Measurements from ENCODE around the gene IL3. TPM values are rescaled to one million over a fixed set of nuclear protein-coding genes. Genes with fewer than 3 reads are reported as not detected.

The IL3 gene
- total and polyA plus RNA-seq, 2 donors (not counting 1 experiment from before 2014, with no cell fraction given) = not detected

DNA sequence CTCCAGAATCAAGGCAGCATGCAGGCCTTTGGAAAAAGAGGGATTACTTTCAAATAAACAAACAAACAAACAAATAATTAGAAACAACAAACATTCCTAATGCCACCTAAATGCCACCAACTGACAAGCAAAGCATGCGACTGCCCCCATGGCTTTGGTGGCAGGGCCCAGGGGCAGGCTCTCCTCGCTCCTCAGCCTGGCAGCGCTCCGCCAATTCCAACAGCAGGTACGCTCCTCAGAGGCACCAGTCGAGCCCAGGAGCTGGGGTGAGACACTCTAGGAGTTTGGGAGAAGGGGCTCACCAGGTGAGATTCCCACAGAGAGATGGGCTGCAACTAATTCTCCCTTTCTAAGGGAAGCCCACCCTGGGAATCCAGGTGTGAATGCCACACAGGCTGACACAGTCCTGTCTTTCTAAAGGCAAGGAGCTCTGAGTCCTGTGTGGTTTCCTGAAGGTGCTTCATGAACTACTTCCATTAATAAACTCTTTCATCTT lies 41.0 kb downstream of the IL3 start:
- POLR2A ChIA-PET = no interaction called here
- no peaks in the 10 kb centered on the region for H3K9me3 ChIP-seq (ENCODE audit: control extremely low read depth in 1 of 3, control insufficient read depth in 2 of 3, insufficient read depth in 1 of 3, low read length in 2 of 3)
- CTCF ChIA-PET = interaction anchor here (1.1 kb wide), 1 partner anchor 88 kb away, joined by 3 read pairs; no protein-coding TSS in a partner anchor
- H4K20me1 ChIP-seq (ENCODE audit: control insufficient read depth, insufficient read depth, low read length, poor library complexity, severe bottlenecking) = no peaks in the 10 kb centered on the region
- H3K27ac Mint-ChIP-seq = no peak overlapping the region
- no peak for TF ChIP-seq EZH2 (IDR thresholded peaks at IDR 0.05; ENCODE audit: borderline replicate concordance, insufficient read depth, low read depth, low read length, poor library complexity, severe bottlenecking)
- TF ChIP-seq, protein P1, sequence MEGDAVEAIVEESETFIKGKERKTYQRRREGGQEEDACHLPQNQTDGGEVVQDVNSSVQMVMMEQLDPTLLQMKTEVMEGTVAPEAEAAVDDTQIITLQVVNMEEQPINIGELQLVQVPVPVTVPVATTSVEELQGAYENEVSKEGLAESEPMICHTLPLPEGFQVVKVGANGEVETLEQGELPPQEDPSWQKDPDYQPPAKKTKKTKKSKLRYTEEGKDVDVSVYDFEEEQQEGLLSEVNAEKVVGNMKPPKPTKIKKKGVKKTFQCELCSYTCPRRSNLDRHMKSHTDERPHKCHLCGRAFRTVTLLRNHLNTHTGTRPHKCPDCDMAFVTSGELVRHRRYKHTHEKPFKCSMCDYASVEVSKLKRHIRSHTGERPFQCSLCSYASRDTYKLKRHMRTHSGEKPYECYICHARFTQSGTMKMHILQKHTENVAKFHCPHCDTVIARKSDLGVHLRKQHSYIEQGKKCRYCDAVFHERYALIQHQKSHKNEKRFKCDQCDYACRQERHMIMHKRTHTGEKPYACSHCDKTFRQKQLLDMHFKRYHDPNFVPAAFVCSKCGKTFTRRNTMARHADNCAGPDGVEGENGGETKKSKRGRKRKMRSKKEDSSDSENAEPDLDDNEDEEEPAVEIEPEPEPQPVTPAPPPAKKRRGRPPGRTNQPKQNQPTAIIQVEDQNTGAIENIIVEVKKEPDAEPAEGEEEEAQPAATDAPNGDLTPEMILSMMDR (IDR thresholded peaks at IDR 0.05) = no peak
- H3K9me3 Mint-ChIP-seq (ENCODE audit: insufficient read depth) = no peaks in the 10 kb centered on the region
- ATAC-seq (ENCODE audit: low read depth) (no peak), DNase-seq (no peak)
- intact Hi-C loops (cut with micrococcal nuclease) = no loop called here
- H3K4me2 ChIP-seq (replicated peaks; ENCODE audit: low read depth, low read length, poor library complexity, severe bottlenecking) = peak overlapping the region; percentile 46
- H3K36me3 ChIP-seq (replicated peaks in 1 of 2; ENCODE audit: control extremely low read depth in 1 of 2, control insufficient read depth in 1 of 2, extremely low read depth in 1 of 2, insufficient read depth in 2 of 2, low read length in 1 of 2) = no peaks in the 10 kb centered on the region
- no peak overlapping the region for H3K4me3 ChIP-seq (ENCODE audit: control extremely low read depth in 1 of 5, extremely low read depth in 1 of 5, insufficient read depth in 1 of 5, low read depth in 2 of 5, low read length in 4 of 5)
- no peak overlapping the region for H3K9ac ChIP-seq (ENCODE audit: low read length)
- H3K4me1 ChIP-seq (ENCODE audit: control insufficient read depth in 2 of 2, insufficient read depth in 2 of 2, low read length in 2 of 2) = peaks cover 58 to 61% of the 10 kb centered on the region in 2 donors
- peaks cover 70% of the 10 kb centered on the region for H3K4me1 Mint-ChIP-seq
- H3K27ac ChIP-seq (ENCODE audit: low read length in 2 of 2) = peak overlapping the region in 1 of 2 donors; percentile 50
- peak overlapping the region; percentile 59 for H3K4me3 Mint-ChIP-seq
- H3K27me3 Mint-ChIP-seq = no peaks in the 10 kb centered on the region
- peak overlapping the region; percentile 0 for H2AFZ ChIP-seq (ENCODE audit: insufficient read depth, low read depth, low read length, poor library complexity, severe bottlenecking)
- 94% methylated on average over 5 of the region's 6 CpGs for WGBS (ENCODE audit: insufficient coverage)
- H3K79me2 ChIP-seq (ENCODE audit: control insufficient read depth, insufficient read depth, low read length) = no peaks in the 10 kb centered on the region
- no peaks in the 10 kb centered on the region for H3K27me3 ChIP-seq (replicated peaks in 1 of 4; ENCODE audit: control extremely low read depth in 1 of 4, control insufficient read depth in 3 of 4, insufficient read depth in 4 of 4, low read length in 3 of 4)

DNA sequence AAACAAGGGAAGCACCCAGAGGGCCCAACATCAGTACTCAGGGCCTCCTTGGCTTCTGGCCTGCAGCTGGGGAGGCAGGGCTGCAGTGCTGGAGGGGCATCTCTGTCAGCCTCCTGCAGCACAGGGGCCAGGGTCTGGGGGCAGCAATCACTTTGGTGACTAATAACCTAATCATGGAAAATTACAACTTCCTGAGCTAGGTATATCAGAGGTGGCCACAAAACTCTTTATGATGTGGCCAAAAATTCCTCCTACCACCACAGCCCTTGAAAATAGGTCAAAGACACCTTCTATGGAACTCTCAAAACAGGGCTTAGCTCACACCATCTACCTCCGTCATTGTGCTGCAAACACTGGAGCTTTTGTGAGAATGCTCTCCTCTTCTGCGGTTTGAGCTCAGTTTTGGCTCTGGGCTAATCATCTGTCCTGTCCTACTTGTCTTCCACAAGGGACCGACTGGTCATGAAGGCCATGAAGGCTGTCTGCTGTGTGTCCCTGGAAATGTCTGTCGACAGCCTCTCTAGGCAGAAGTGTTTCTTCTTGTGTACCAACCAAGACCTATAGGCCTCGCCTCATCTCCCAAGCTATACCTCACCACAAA lies 41.7 kb downstream of the IL3 start:
- Histone ChIP-seq H4K20me1 (ENCODE audit: control insufficient read depth, insufficient read depth, low read length, poor library complexity, severe bottlenecking) (no peaks in the 10 kb centered on the region), H3K4me3 (ENCODE audit: control extremely low read depth in 1 of 5, extremely low read depth in 1 of 5, insufficient read depth in 1 of 5, low read depth in 2 of 5, low read length in 4 of 5) (no peak overlapping the region), H3K9ac (ENCODE audit: low read length) (no peak overlapping the region), H2AFZ (ENCODE audit: insufficient read depth, low read depth, low read length, poor library complexity, severe bottlenecking) (no peak overlapping the region), H3K9me3 (ENCODE audit: control extremely low read depth in 1 of 3, control insufficient read depth in 2 of 3, insufficient read depth in 1 of 3, low read length in 2 of 3) (no peaks in the 10 kb centered on the region), H3K79me2 (ENCODE audit: control insufficient read depth, insufficient read depth, low read length) (no peaks in the 10 kb centered on the region), H3K4me2 (replicated peaks; ENCODE audit: low read depth, low read length, poor library complexity, severe bottlenecking) (peak overlapping the region; percentile 74), H3K27ac (ENCODE audit: low read length in 2 of 2) (peak overlapping the region in 1 of 2 donors; percentile 60), H3K36me3 (replicated peaks in 1 of 2; ENCODE audit: control extremely low read depth in 1 of 2, control insufficient read depth in 1 of 2, extremely low read depth in 1 of 2, insufficient read depth in 2 of 2, low read length in 1 of 2) (no peaks in the 10 kb centered on the region), H3K4me1 (ENCODE audit: control insufficient read depth in 2 of 2, insufficient read depth in 2 of 2, low read length in 2 of 2) (peaks cover 58 to 61% of the 10 kb centered on the region in 2 donors), H3K27me3 (replicated peaks in 1 of 4; ENCODE audit: control extremely low read depth in 1 of 4, control insufficient read depth in 3 of 4, insufficient read depth in 4 of 4, low read length in 3 of 4) (no peaks in the 10 kb centered on the region)
- DNase-seq (peak; percentile 23), ATAC-seq (ENCODE audit: low read depth) (no peak)
- WGBS (ENCODE audit: insufficient coverage) = 78% methylated on average over 4 of the region's 5 CpGs
- H3K27ac Mint-ChIP-seq = no peak overlapping the region
- CTCF ChIA-PET = interaction anchor here (0.7 to 1.1 kb wide), 5 partner anchors 9 to 88 kb away, joined by 3 to 5 read pairs (median 3); no protein-coding TSS in a partner anchor
- H3K9me3 Mint-ChIP-seq (ENCODE audit: insufficient read depth) = no peaks in the 10 kb centered on the region
- TF ChIP-seq, protein P1 (IDR thresholded peaks at IDR 0.05) = no peak
- no peak for TF ChIP-seq EZH2 (IDR thresholded peaks at IDR 0.05; ENCODE audit: borderline replicate concordance, insufficient read depth, low read depth, low read length, poor library complexity, severe bottlenecking)
- intact Hi-C loops (cut with micrococcal nuclease) = loop anchor here (2.0 kb wide), 1 partner anchor 37 kb away; no protein-coding TSS in a partner anchor
- POLR2A ChIA-PET = no interaction called here
- peak overlapping the region; percentile 14 for H3K4me3 Mint-ChIP-seq
- peaks cover 75% of the 10 kb centered on the region for H3K4me1 Mint-ChIP-seq
- no peaks in the 10 kb centered on the region for H3K27me3 Mint-ChIP-seq

All from B cell (primary cell).